Transverse colon (tissue), 3 donors: ENCODE measurements around the gene PLEKHJ1.

Source experiments
- EP300 ChIP-seq: sonication (generic); formaldehyde crosslinking; IDR thresholded peaks from one replicate; pipeline ENCODE4 v1.6.1; 2017; ENCODE audit warnings: antibody characterized with exemption, low read depth
- TF ChIP-seq, protein P1 (sequence below), 5 experiments: fragments of 200-600 bp in 3 of 5; fragments of 450-650 bp in 2 of 5; sonication (generic) in 3 of 5; IDR thresholded peaks; 1 replicate in 2 of 5; 2 replicates in 3 of 5; pipeline ENCODE4 v1.5.1; 2016 to 2017; ENCODE audit warnings: antibody characterized with exemption in 5 of 5, inconsistent platforms in 3 of 5, mild to moderate bottlenecking in 2 of 5, moderate library complexity in 1 of 5

DNA sequence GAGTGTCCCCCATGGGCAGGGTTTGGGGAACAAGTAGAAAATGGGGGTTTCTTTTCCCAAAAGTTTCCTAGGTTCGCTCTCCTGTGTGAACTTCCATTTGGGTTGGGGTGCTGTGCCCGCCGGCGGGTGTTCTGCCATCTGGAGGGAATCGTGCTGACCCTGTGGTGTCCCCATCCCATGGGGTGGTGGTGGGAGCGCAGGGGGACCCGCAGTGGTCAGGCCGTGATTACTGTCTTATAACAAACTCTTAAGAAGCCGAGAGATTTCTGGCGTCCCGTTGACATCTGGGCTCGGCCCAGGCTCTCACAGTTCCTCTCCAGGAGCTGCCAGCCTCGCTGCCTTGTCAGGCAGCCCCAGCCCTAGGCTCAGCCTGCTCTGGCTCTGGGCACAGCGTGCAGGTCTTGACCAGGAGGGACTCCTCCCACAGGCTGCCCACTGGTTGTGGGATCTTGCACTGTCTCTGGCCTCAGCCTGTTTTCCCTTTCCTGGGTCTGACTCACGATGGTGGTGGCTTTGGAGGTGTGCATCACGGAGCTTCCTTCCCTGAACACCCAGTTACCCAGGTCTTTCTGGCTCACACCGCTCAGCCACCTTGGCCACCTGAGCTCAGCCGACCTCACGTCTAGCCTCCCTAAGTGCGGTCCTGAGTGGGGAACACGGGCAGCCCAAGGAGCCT is 34.5 kb downstream of the PLEKHJ1 start:
- TF ChIP-seq EP300, result no peak
- TF ChIP-seq, protein P1, sequence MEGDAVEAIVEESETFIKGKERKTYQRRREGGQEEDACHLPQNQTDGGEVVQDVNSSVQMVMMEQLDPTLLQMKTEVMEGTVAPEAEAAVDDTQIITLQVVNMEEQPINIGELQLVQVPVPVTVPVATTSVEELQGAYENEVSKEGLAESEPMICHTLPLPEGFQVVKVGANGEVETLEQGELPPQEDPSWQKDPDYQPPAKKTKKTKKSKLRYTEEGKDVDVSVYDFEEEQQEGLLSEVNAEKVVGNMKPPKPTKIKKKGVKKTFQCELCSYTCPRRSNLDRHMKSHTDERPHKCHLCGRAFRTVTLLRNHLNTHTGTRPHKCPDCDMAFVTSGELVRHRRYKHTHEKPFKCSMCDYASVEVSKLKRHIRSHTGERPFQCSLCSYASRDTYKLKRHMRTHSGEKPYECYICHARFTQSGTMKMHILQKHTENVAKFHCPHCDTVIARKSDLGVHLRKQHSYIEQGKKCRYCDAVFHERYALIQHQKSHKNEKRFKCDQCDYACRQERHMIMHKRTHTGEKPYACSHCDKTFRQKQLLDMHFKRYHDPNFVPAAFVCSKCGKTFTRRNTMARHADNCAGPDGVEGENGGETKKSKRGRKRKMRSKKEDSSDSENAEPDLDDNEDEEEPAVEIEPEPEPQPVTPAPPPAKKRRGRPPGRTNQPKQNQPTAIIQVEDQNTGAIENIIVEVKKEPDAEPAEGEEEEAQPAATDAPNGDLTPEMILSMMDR (IDR thresholded peaks at IDR 0.05), result no peak
